HG03066 (cell line): ENCODE results near the gene FOXR1.
"Not testable (repeated sequence)": the region's sequence is repeated elsewhere in the genome, so short reads cannot be mapped to it uniquely, and the experiment has no call there.

Experiments used
- ATAC-seq: cut with Tn5 transposase; IDR thresholded peaks from one replicate; pipeline ENCODE4 v1.9.1; 2021; ENCODE audit warnings: low read depth; ENCODE audit not compliant: unreplicated experiment

The FOXR1 gene

GRCh38 chr11:118939953-118940598 is 31.5 kb upstream of the FOXR1 start:
- no peak for ATAC-seq

- no peak for ATAC-seq
Observed at GRCh38 chr11:118947091-118947490, 24.5 kb upstream of the FOXR1 start.

- no peak for ATAC-seq
Observed at GRCh38 chr11:118948000-118948399, 23.6 kb upstream of the FOXR1 start.

- no peak for ATAC-seq
Observed at GRCh38 chr11:118953265-118953664, 18.3 kb upstream of the FOXR1 start.

GRCh38 chr11:118953976-118954375 is 17.6 kb upstream of the FOXR1 start:
- not testable (repeated sequence) for ATAC-seq

- ATAC-seq: peak; percentile 76
Observed at GRCh38 chr11:118956094-118956846, 15.3 kb upstream of the FOXR1 start, which contains the start of gene UPK2. TSS of gene UPK2 (plus strand) at chr11:118956298. CDS start at chr11:118956351, 53 bp downstream.

- no peak for ATAC-seq
Observed at GRCh38 chr11:118956847-118957469, 14.6 kb upstream of the FOXR1 start.

- ATAC-seq: no peak
Observed at GRCh38 chr11:118957549-118957948, 14.0 kb upstream of the FOXR1 start.

- no peak for ATAC-seq
Observed at GRCh38 chr11:118957968-118958367, 13.6 kb upstream of the FOXR1 start.

- no peak for ATAC-seq
Observed at GRCh38 chr11:118958577-118958976, 13.0 kb upstream of the FOXR1 start.

- ATAC-seq: no peak
Observed at GRCh38 chr11:118961189-118961588, 10.4 kb upstream of the FOXR1 start.

GRCh38 chr11:118961591-118961990 is 10.0 kb upstream of the FOXR1 start:
- no peak for ATAC-seq

- ATAC-seq: not testable (repeated sequence)
Observed at GRCh38 chr11:118969508-118969907, 2.1 kb upstream of the FOXR1 start.

GRCh38 chr11:118973985-118974384 is 2.4 kb downstream of the FOXR1 start:
- no peak for ATAC-seq

GRCh38 chr11:118975771-118976709 is 4.5 kb downstream of the FOXR1 start:
- no peak for ATAC-seq

GRCh38 chr11:118979434-118979833 is 7.9 kb downstream of the FOXR1 start:
- no peak for ATAC-seq

- ATAC-seq: no peak
Observed at GRCh38 chr11:118980191-118980881, 8.8 kb downstream of the FOXR1 start.

GRCh38 chr11:118984337-118984736 is 12.8 kb downstream of the FOXR1 start:
- ATAC-seq: not testable (repeated sequence)

- ATAC-seq: no peak
Observed at GRCh38 chr11:118984825-118985224, 13.3 kb downstream of the FOXR1 start.

GRCh38 chr11:118988280-118988679 is 16.7 kb downstream of the FOXR1 start:
- no peak for ATAC-seq
